GM19455 (cell line): Measurements from ENCODE around the gene DYNC2H1.

ENCODE experiments used
- ATAC-seq: cut with Tn5 transposase; IDR thresholded peaks from one replicate; pipeline ENCODE4 v1.9.1; 2021; ENCODE audit not compliant: unreplicated experiment

Gene DYNC2H1

DNA sequence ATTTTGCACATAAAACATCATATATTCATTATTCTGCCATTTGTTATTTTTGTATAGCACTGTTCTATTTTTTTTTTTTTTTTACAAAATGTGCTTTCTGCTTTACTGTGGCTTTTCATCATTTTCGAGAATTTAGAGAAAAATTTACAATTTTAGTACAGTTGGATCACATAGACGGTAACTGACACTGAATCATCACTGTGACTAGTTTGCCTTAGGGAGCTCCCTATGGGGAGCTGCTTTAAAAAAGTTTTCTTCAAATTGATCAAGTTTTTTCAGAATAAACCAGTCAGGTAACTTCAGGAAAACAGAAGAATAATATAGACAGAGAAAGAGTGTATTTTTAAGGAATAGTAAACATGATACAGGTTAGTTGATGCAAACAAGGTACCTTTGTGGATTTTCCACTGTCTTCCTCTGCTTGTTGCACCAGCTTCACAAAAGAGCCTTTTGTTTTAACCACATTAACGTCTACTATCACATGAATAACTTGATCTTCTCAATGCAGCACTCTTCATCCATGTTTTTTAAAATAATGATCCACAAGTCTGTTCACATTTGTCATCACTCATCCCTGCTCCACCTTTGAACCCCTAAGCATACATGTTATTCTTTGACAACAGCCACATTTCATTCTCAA, 327.0 kb downstream of the DYNC2H1 start:
- no peak for ATAC-seq

DNA sequence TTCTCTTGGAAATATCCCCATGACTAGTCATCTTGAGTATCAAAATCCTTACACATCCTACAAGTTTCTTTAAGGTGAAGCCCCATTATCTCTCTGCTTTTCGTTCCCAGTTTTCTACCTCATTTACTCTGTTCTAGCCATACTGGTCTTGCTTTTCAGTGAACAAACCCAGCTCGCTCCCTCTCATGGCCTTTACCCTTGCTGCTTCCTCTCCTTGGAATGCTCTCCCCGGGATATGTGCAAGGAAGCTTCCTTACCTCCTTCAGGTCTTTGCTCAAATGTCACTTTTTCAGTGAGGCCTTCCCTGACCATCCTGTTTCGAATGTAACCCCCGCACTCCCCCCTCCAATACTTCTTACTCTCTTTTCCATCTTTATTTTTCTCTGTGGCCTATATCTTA, 331.8 kb downstream of the DYNC2H1 start:
- ATAC-seq = no peak

DNA sequence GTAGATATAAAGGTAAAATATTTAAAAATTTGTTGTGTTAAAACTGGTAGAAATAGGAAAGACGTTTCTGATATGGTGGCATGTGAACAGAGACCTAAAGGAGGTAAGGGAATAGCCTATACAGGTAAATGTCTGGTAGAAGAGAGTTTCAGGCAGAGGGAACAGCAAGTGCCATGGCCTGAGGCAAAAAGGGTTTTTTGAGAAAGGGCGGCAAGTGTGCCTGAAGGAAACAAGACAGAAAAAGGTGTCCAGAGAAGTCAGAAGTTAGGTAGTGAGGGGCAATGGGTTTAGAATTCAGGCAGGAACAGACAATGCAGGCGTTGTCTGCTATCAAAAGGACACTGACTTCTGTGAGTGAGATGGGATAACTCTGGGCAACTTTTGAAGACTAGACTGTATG, 339.7 kb downstream of the DYNC2H1 start:
- ATAC-seq = no peak

DNA sequence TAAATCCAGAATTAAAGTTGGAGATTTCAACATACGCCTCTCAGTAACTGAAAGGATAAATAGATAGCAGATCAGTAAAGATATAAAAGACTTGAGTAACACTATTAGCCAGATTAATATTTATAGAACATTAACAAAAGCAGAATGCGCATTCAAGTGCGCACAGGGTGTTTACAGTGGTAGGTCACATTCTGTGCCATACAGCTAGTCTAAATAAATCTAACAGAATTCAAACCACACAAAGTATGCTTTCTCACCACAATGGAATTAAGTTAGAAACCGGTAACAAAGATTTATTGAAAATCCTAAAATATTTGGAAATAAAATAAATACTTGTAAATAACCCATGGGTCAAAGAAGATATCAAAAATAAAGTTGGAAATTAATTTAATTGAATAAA, 341.0 kb downstream of the DYNC2H1 start:
- no peak for ATAC-seq

DNA sequence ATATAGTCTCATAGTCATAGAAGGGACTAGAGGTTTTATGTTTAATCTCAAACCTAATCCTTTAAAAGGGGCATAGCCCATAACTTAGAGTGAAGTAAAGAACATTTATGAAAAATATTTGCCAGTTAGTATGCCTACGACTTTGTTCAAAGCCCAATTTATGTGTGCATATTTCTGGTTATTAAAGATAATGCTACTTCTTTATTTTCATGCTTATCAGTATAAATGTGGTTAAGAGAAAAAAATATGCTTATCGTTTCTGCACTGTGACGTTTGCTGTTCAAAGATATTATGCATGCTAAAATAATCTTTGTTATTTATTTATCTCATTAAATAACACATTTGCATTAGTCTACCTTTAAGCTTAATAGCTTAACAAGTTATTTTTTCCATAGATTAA, 343.9 kb downstream of the DYNC2H1 start:
- no peak for ATAC-seq

DNA sequence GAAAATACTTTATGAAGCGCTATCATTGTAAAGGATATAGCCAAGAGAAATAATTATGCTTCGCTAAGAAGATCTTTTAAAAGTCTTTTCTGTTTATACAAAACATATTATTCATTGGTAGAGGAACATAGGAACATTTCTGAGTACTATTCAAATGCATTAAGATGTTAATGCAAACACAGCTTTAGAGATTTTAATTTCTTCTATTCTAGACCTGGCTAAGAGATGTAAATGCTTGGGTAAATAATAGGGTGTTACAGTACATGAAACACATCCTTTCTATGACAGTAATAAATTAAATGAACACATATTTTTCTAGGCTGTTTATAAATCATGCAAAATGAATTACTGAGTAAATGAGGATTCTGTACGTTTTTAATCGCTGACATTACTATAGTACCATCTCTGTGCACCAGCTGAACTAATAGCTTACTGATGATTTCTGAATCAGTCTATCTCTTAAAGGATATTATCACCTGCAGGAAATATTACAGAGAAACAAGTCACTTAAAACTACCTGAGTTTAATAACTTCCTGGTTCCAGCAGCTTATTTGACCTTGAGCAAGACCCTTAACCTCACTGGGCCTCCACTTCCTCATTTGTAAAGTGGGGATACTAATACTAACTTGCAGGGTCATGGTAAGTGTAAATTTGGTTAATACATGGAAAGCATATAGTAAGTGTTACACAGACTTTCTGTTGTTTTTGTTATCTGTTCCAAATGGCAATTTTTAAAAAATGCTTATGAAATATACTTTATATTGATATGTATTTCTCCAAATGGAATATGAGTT, 344.9 kb downstream of the DYNC2H1 start:
- no peak for ATAC-seq

DNA sequence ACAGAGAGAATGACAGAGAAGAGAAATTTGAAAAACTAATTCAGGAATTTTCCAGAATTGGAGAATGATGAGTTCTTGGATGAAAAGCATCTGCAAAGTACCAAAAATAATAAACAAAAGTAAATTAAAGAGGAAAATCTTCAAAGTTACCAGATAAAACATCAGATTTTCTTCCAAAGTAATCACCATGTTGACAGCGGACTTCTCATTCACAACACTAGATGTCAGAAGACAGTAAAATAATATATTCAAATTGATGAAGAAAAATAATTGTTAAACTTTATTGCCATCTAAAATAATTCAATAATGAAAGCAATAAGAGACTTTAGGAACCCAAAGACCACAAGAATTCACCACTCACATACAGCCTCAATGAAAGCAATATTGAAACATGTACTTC, 355.2 kb downstream of the DYNC2H1 start:
- no peak for ATAC-seq

DNA sequence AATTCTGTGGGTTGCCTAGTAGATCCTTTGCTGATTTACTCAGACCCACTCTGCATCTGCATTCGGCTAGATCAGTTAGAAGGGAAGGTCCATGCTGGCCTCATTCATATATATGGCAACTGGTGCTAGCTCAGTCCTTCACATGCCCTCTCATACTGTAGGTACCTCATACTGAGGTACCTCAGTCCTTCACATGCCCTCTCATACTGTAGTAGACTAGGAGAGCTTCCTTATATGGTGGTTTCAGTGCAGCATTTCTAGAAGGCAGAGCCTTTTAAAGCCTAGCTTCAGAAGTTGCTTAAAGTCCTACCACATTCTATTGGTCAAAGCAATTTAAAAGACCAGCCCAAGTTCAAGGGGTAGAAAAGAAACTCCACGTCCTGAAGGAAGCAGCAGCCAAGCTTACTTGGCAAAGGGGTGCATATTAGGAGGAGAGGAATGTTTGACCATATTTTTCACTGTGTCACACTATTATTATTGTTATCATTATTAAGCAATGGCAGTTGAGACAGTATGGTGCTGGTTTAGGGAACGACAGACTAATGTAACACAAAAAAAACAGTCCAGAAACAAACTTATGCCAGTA, 356.4 kb downstream of the DYNC2H1 start:
- ATAC-seq = no peak

DNA sequence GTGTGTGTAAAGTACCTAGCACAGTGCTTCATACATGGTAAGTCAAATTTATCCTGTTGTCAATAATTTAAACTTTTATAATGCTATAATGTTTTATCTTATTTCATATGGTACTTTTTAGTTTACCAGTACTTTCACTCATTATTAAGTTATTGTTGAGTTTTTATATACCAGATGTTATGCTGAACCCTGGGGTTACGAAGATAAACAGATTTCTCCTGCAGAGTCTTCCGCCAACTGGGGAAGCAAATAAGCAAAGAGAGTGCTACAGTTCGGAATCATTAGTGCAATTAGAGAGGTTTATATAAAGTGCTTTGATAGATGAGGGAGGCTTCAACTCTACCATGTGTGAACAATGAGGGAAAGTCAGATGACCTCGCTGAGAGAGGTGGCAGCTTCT, 362.3 kb downstream of the DYNC2H1 start:
- no peak for ATAC-seq

DNA sequence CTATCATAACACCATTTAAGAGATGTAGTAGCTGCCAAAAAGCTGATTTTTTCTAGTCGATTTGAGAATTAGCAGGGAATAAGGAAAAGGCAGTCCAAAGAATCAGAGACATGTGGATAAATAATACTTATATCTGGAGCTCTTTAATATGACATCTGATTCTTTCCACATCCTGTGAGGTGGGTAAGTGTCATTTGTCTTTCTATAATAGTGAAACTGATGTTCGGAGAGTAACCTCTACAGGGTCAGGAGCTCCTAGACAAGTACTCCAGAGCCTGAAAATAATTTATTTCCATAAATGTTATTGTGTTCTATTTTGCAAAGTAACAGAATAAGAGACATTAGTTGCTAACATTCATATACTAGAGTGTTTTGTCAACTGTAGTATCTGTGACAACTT, 367.6 kb downstream of the DYNC2H1 start:
- no peak for ATAC-seq

DNA sequence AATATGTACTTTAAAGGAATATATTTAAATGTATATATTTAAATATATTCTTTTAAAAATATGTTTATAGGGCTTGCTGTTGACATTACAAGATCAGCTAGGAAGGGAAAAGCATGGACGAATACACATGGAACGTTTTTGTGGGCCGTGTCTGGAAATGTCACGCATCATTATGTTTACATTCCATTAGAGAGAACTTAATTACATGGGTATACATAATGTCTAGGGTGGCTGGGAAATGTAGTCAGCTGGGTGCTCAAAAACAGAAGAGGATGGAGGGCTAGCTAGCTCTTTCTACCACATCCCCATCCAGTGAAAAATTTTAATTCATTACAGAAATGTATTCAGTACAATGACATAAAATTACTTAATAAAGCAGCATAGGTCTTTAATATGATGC, 371.2 kb downstream of the DYNC2H1 start:
- no peak for ATAC-seq

DNA sequence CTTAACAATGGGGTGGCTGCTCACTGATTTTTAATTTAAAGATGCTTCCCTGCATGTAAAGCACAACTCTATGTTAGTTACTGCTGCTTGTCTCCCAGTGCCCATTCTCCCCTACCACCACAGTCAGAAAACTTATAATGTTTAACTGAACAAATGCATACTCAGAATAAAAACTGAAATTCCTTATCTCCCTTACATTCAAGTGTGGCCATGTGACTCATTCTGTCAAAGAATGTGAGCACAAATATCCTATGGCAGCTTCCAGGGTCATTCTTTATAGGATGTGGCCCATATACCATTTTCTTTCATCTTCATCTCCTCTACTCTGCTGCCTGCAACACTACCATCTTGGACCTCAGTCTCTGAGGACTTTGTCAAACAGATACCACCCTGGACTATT, 374.8 kb downstream of the DYNC2H1 start:
- ATAC-seq = no peak

DNA sequence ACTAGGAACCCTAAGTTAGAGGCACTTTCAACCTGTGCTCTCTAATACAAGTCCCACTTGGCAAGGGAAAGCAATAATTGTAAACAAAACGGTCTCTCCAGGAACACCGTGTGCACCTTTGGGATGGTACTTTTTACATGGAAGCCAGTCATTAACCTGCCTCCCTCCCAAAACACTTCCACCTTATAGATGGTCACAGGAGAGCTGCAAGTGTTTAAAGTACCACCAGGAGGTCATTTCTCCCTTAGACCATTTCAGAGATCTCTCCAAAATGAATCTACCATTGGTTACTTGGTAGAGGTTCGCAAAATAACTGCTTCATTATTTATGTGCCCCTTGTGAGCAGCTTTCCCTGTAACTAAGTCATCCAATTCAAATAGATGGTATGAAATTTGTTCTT, 375.3 kb downstream of the DYNC2H1 start:
- no peak for ATAC-seq

DNA sequence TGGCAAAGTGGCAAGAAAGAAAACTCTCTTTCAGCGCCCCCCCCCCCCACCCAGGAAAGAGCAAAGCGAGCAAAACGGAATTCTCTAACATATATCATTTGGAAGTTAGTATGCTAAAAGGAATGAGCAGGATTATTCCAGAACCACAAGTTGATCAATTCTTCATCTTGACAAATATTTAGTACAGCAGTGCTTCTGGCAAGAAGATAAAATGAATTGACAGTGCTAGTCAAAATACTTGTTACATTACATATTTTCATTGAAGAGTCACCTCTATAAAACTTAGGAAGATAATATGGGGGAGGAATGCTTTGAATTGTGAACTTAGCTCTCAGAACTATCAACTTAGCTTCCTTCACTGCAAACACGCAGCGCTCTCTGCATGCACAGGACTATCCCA, 377.4 kb downstream of the DYNC2H1 start:
- ATAC-seq = no peak

DNA sequence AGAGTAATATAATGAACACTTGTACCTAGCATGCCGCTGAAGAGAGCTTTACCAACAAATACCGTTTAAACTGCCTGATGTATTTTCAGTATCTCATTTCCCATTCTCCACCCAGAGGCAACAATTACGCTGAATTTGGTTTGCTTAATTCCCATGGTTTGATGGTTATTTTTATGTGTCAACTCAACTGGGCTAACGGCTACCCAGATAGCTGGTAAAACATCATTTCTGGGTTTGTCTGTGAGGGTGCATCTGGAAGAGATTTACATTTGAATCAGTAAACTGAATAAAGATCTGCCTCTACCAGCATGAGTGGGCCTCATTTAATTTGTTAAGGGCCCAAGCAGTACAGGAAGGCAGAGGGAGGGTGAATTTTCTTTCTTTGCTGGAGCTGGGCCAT, 377.9 kb downstream of the DYNC2H1 start:
- no peak for ATAC-seq

DNA sequence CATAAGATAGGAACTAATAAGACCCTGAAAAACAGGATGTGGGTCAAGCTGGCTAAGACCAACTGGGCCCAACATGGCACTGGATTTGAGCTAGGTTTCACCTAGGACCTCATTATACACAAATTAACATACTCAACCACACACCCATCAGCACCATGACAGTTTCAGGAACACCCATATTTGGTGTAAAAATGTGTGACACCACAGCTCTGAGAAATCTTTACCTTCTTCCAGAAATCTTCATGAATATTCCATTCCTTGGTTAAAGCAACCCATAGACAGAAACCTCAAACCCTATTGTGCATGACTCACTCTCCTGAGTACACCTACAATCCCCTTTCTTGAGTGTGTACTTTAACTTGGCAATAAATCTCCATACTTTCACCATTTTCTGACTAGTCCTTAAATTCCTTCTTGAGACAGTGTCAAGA, 378.8 kb downstream of the DYNC2H1 start:
- ATAC-seq = no peak

DNA sequence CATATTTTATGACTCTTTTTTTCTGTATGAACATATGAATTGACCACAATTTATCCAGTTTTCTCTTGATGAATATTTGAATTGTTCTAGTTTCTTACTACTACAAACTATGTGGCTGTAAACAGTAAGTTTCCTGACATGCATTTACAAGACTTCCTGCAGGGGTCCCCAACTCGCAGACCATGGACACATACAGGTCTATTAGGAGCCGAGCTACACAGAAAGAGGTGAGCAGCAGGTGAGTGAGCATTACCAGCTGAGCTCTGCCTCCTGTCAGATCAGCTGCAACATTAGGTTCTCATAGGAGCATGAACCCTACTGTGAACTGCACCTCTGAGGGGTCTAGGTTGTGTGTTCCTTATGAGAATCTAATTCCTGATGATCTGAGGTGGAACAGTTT, 379.4 kb downstream of the DYNC2H1 start:
- no peak for ATAC-seq

DNA sequence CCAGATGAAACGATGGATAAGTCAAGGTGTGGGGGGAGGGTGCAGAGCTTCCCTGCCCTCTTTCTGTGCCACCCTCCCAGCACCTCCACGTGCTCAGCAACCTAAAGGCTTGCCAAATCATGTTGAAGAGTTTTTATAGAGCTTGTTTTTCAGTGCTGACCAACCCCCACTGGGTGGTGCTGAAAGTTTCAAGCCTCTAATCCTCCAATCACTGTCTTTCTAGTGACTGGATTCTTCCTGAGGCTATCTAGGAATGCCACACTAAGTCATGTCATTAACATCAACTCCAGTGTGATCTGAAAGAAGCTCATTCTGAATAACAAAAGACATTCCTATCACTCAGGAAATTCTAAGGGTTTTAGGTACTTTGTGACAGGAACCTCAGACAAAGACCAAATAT, 382.6 kb downstream of the DYNC2H1 start:
- no peak for ATAC-seq

DNA sequence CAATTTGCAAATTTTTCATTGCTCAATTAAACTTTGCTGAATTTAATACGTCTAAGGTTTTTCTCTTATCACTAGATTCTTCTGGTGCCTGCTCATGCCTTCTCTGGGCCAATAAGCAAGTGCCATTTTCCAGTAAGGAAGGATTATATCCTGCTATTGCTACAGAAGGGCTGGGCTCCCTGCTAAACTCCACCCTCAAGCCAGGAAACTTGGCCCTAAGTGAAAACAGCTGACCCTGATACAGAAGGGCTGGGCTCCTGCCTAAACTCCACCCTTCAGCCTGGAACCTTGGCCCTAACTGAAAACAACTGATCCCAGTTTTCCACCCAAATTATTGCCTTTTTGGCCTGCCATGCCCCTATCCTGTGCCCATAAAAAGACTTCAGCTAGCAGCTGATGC, 385.3 kb downstream of the DYNC2H1 start:
- ATAC-seq = no peak

DNA sequence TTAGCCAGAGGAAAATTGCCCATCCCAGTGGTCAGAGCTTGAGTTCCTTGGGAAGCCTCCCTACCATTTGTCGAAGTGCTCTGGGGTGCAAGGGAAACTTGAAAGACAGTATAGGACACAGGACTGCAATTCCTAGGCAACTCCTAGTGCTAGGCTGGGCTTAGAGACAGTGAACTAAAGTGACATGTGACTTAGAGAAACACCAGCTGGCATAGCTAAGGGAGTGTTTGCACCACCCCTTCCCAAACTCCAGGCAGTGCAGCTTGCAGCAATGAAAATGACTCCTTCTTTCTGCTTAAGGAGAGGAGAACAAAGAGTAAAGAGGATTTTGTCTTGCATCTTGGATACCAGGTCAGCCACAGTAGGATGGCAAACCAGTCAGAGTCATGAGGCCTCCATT, 388.0 kb downstream of the DYNC2H1 start:
- ATAC-seq = no peak

DNA sequence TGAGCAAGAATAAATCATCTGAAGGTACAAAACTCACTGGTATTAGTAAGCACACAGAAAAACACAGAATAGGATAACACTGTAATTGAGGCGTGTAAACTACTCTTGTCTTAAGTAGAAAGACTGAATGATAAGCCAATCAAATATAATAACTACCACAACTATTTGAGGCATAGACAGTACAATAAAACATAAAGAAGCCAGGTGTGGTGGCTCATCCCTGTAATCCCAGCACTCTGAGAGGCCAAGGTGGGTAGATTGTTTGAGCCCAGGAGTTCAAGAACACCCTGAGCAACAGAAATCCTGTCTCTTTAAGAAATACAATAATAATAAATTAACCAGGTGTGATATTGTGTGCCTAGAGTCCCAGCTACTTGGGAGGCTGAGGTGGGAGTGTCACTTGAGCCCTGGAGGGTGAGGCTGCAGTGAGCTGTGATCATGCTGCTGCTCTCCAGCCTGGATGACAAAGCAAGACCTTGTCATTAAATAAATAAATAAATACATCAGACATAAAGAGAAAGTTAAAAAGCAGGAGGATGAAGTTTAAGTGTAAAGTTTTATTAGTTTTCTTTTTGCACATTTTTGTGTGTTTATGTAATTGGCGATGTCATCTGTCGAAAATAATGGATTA, 390.6 kb downstream of the DYNC2H1 start:
- no peak for ATAC-seq

DNA sequence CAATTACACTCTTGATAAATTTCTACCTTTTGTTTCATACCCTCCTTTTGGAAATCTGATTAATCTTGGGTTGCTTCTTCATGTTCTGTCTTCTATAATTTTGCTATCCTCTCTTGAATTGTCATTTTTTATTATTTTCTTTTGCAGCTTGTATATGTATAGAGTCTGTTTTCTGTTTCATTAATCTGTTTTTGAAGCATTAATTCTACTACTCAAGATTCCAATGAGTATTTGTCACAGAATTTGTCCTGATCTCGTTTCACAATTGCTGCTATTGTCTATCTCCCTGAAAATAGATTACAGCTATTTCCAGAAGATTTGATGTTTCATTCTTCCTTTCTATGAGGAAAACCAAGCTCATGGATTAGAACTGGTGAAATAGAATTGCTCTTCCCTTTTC, 406.1 kb downstream of the DYNC2H1 start:
- ATAC-seq = no peak
